Epithelial cell of prostate (primary cell): Measurements from ENCODE around the gene GREB1L.
"Not testable (repeated sequence)": the region's sequence is repeated elsewhere in the genome, so short reads cannot be mapped to it uniquely, and the experiment has no call there.

Experiments used
- DNase-seq: peaks from one replicate; pipeline ENCODE4 v3.0.0-alpha.2; 2011; ENCODE audit warnings: low read depth, low spot score
- H3K27ac ChIP-seq: fragments of 450-650 bp; 2 replicates; pipeline ENCODE4 v1.5.1; 2017; ENCODE audit warnings: mild to moderate bottlenecking

Gene GREB1L

DNA sequence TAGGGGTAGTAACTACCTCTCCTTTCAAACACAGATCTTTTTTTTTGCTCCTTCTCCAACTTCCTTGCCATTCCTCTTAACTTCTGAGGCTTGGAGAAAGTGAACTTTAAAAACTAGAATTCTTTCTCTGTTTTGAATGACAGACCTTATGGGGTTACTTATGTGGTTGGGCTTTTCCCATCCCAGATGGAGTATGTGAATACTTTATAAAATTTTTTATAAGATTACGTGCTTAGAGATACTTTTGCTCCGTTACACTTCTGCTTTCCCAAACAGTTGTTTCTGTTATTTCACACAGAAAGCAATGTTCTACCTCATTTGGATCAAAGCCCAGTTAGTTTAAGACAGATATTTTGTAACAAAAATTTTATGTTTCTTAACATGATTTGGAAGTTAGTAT, 20.2 kb downstream of the GREB1L start:
- DNase-seq: no peak
- H3K27ac ChIP-seq: no peak overlapping the region

- DNase-seq: no peak
- no peak overlapping the region for H3K27ac ChIP-seq
Observed at GRCh38 chr18:21262979-21263378, 20.9 kb downstream of the GREB1L start.

DNA sequence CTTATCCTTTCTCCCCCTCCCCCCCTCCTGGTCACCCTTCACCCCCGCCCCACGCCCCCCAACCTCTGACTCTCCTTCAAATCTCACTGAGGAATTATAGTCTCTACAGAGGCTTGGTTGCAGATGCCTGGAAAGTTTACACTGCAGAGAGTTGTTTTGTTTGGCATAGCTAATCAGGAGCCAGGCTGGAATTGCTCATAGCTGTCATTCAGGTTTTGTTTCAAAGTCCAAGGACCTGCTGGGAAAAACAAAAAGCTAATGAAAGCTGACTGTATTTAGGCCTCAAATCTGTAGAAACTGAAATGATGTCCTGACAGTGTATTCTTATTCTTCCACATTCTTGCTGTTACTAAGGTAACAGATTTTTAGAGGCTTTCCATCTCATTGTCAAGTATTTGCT, 22.6 kb downstream of the GREB1L start:
- no peak overlapping the region for H3K27ac ChIP-seq
- no peak for DNase-seq

- no peak for DNase-seq
- no peak overlapping the region for H3K27ac ChIP-seq
Observed at GRCh38 chr18:21265971-21266673, 24.1 kb downstream of the GREB1L start.

DNA sequence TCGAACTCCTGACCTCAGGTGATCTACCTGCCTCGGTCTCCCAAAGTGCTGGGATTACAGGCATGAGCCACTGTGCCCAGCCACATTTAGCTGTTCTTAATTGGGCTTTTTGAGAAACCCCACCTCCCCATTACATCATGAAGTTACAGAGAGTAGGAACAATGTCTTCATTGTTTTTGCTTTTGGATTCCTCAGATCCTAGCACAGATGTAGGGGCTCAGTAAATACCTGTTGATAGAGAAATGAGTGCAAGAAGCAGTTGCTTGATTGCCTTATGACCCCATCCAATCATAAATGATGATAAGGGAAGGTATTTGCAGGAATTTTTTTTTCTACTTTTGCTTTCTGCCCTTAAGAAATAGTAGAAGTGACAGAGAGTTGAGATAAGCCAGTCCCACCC, 25.4 kb downstream of the GREB1L start:
- H3K27ac ChIP-seq: no peak overlapping the region
- no peak for DNase-seq

DNA sequence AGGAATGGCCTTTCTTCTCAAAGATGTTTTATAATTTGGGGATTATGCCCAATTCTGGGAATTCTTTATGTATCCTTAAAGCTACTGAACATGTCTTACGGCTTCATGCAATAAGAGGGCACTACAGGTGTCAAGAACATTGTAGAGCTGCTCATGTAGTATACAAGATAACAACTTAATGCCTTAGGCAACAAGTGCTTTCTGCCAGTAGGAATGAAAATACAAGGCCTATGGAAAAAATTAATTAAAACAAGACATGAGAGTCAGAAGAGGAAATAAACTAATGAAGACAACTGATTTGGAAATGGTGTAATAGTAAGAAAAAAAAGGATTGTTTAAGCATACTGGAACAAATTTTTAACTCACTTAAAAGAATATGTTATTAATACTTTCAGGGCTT, 27.3 kb downstream of the GREB1L start:
- DNase-seq: no peak
- no peak overlapping the region for H3K27ac ChIP-seq

DNA sequence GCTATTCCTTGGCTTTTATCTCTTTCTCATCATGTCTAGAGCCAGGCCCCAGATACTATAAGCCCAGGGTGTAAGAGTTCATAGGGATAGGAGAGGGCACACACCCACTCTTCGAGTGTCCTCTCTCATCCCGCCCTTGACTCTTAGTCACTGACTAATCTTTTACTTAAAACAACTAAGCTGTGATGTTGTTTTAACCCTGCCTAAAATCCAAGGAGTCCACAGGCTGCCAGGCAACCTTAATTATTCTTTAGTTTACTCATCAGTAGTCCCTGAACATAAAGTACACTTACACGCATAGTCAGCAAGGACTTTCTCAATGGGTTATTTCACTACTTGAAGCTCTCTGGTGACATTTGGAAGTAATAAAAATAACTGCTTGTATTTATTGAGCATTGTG, 28.4 kb downstream of the GREB1L start:
- H3K27ac ChIP-seq: no peak overlapping the region
- no peak for DNase-seq

DNA sequence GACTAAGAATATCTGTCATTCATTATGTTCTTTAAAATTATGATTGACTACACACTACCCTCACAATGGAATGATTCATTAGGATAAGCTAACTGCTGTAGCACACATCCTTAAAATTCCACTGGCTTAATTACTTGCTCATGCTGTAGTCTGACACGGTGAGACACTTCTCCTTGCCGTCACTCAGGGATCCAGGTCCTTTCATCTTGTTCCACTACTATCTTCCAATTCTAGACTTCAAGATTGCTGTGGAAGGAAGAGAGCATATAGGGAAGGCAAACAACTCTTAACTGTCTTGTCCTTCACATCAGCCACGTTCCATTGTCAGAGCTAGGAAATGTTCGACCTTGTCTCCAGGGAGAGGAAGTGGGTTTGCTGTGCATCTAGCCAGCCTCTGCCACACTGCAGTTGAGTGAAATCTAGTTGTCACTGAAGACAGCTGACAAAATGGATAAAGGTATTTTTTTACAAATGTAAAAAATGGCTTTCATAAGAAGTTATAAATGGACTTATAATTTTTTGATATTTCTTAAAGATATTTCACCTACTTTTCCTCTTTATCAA, 30.1 kb downstream of the GREB1L start:
- DNase-seq: no peak

GRCh38 chr18:21273568-21273967, 31.5 kb downstream of the GREB1L start:
- no peak for DNase-seq
- H3K27ac ChIP-seq: no peak overlapping the region

More for the DNA sequence above, 30.1 kb downstream of the GREB1L start:
- H3K27ac ChIP-seq: no peak overlapping the region

- no peak overlapping the region for H3K27ac ChIP-seq
- no peak for DNase-seq
Observed at GRCh38 chr18:21275645-21276044, 33.6 kb downstream of the GREB1L start.

GRCh38 chr18:21277578-21277977, 35.5 kb downstream of the GREB1L start:
- no peak overlapping the region for H3K27ac ChIP-seq
- DNase-seq: no peak

GRCh38 chr18:21278218-21278617, 36.2 kb downstream of the GREB1L start:
- DNase-seq: not testable (repeated sequence)

GRCh38 chr18:21281603-21282002, 39.6 kb downstream of the GREB1L start:
- no peak overlapping the region for H3K27ac ChIP-seq
- no peak for DNase-seq

More at GRCh38 chr18:21278218-21278617, 36.2 kb downstream of the GREB1L start:
- not testable (repeated sequence) for H3K27ac ChIP-seq

- DNase-seq: no peak
- no peak overlapping the region for H3K27ac ChIP-seq
Observed at GRCh38 chr18:21284540-21284939, 42.5 kb downstream of the GREB1L start.

GRCh38 chr18:21289827-21290226, 47.8 kb downstream of the GREB1L start:
- no peak for DNase-seq

DNA sequence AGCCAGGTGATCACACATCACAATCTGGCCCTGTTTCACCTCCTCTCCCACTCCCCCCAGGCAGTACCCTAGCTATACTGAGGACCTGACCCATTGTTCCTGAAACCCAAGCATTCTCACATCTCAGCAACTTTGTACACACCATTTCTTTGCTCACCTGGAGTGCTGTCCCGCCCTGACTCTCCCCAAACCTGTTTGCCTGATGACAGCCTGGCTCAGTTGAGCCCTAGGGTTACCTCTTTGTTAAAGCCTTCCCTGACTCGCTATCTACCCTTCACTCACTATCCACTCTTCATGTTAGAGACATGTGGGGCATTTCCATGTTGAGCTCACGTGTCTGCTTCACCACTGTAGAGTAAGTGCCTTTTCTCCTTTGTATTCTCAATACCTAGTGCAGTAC, 49.1 kb downstream of the GREB1L start:
- no peak overlapping the region for H3K27ac ChIP-seq
- DNase-seq: no peak

More at GRCh38 chr18:21289827-21290226, 47.8 kb downstream of the GREB1L start:
- H3K27ac ChIP-seq: no peak overlapping the region

GRCh38 chr18:21293479-21293878, 51.4 kb downstream of the GREB1L start:
- DNase-seq: no peak
- H3K27ac ChIP-seq: no peak overlapping the region

DNA sequence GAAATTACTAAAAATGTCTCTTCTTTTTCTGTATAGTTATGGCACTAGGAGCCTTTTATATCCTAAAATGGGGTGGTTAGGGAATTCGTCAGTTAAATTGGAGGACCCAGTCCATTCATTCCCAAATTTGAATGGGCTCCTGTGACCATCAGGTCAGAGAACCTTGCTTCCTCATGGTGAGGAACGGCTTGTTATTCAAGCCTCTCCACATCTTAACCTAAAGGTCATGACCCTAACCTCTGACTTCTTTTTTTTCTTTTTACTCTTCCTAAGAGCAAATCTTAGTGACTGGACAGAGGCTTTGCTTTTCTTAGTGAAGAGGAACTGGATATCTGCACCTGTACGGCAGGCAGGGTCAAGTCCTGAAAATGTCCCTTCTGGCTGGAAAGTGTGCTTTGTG, 53.1 kb downstream of the GREB1L start:
- DNase-seq: no peak
- H3K27ac ChIP-seq: no peak overlapping the region

DNA sequence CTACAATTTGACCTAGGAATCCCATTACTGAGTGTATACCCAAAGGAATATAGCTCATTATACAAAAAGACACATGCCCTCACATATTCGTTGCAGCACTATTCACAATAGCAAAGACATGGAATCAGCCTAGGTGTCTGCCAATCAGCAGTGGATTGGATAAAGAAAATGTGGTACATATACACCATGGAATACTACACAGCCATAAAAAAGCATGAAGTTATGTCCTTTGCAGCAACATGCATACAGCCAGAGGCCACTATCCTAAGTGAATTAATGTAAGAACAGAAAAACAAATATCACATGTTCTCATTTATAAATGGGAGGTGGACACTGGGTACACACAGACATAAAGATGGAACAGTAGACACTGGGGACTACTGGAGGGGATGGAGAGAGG, 54.0 kb downstream of the GREB1L start:
- DNase-seq: no peak
- H3K27ac ChIP-seq: no peak overlapping the region

DNA sequence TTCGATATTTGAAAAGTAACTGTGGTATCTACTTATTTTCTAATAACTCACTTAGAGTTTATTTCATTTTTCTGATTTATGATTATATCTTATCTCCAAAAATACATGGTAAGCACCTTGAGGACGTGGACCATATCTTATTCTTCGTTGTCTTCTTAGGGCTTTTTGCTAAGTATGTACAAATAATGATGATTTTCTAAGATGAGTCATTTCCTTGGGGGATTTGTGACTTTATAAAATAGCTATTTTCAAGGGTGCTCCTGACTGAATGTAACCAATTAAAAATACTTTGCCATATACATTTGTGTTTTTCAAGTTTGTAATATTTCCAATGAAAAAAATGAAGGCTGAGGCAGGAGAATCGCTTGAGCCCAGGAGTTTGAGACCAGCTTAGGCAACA, 56.3 kb downstream of the GREB1L start:
- no peak for DNase-seq
- H3K27ac ChIP-seq: no peak overlapping the region

- H3K27ac ChIP-seq: peak overlapping the region; percentile 22
- DNase-seq: no peak
Observed at GRCh38 chr18:21300035-21300907, 58.2 kb downstream of the GREB1L start.
